Smooth muscle cell (in vitro differentiated cells): Measurements from ENCODE around the gene CDK19. TPM values are rescaled to one million over a fixed set of nuclear protein-coding genes. Genes with fewer than 3 reads are reported as not detected.

Experiments used
- DNase-seq: peaks from one replicate; lab custom pipeline; 2025; ENCODE audit not compliant: unreplicated experiment; lab: John Stamatoyannopoulos, UW
- H2AFZ ChIP-seq: fragments of 200-600 bp; sonication (generic); 2 replicates; pipeline ENCODE4 v1.6.0; 2016; ENCODE audit warnings: antibody characterized with exemption, low read depth, mild to moderate bottlenecking
- H3F3A ChIP-seq: fragments of 200-600 bp; sonication (generic); 2 replicates; pipeline ENCODE4 v1.6.0; 2017; ENCODE audit warnings: antibody characterized with exemption, low read depth
- H3K27ac ChIP-seq: fragments of 200-600 bp; sonication (generic); 2 replicates; pipeline ENCODE4 v1.5.1; 2016; ENCODE audit warnings: low read depth, mild to moderate bottlenecking
- H3K27me3 ChIP-seq: fragments of 200-600 bp; sonication (generic); 2 replicates; pipeline ENCODE4 v1.6.1; 2016; ENCODE audit warnings: low read depth, mild to moderate bottlenecking
- H3K36me3 ChIP-seq: fragments of 200-600 bp; sonication (generic); 2 replicates; pipeline ENCODE4 v1.5.1; 2016; ENCODE audit warnings: low read depth
- H3K4me1 ChIP-seq: fragments of 200-600 bp; sonication (generic); 2 replicates; pipeline ENCODE4 v1.5.1; 2016; ENCODE audit warnings: low read depth
- H3K4me2 ChIP-seq: fragments of 200-600 bp; sonication (generic); 2 replicates; pipeline ENCODE4 v1.6.0; 2016; ENCODE audit warnings: mild to moderate bottlenecking
- H3K4me3 ChIP-seq: fragments of 200-600 bp; sonication (generic); 2 replicates; pipeline ENCODE4 v1.5.1; 2016; ENCODE audit warnings: mild to moderate bottlenecking
- H3K79me2 ChIP-seq: fragments of 200-600 bp; sonication (generic); 2 replicates; pipeline ENCODE4 v1.6.0; 2016; ENCODE audit warnings: low read depth, mild to moderate bottlenecking
- H3K9ac ChIP-seq: fragments of 200-600 bp; sonication (generic); 2 replicates; pipeline ENCODE4 v1.6.0; 2016; ENCODE audit warnings: low read depth
- H3K9me3 ChIP-seq: fragments of 200-600 bp; sonication (generic); replicated peaks from 2 replicates; pipeline ENCODE4 v1.5.1; 2016; ENCODE audit warnings: low read depth
- H4K20me1 ChIP-seq: fragments of 200-600 bp; sonication (generic); 2 replicates; pipeline ENCODE4 v1.6.0; 2016; ENCODE audit warnings: low read depth
- CTCF ChIP-seq: fragments of 200-600 bp; sonication (generic); IDR thresholded peaks from 2 replicates; pipeline ENCODE4 v1.5.1; 2017; ENCODE audit warnings: borderline replicate concordance, mild to moderate bottlenecking, antibody characterized with exemption; ENCODE audit not compliant: insufficient read depth, poor library complexity, severe bottlenecking
- WGBS: methylation state at CpG from one replicate; pipeline ENCODE4 v1.1.7; 2016; ENCODE audit warnings: low lambda C conversion rate; 5-methylcytosine and 5-hydroxymethylcytosine counted together
- polyA plus RNA-seq: library from polyadenylated mRNA; unstranded; fragments of >200 nt; fragmentation: Nextera tagmentation; extraction: Ambion mirVana; gene quantifications from 2 replicates; pipeline ENCODE4 v1.2.1, GENCODE V29; 2016
- total RNA-seq: library from RNA; depleted of rRNA; stranded (reverse); fragments of >200 nt; gene quantifications from 2 replicates; pipeline ENCODE4 v1.2.3, GENCODE V29; 2014

Gene CDK19
- total and polyA plus RNA-seq, 2 experiments from 2014 or later: 3.7 to 14.0 TPM

- Histone ChIP-seq H3K36me3 (no peaks in the 10 kb centered on the region), H3K27me3 (no peaks in the 10 kb centered on the region), H3K4me2 (no peak overlapping the region), H3K4me3 (no peak overlapping the region), H3K27ac (no peak overlapping the region), H2AFZ (no peak overlapping the region), H3K9me3 (no peaks in the 10 kb centered on the region), H4K20me1 (no peaks in the 10 kb centered on the region), H3K9ac (no peak overlapping the region), H3K79me2 (no peaks in the 10 kb centered on the region), H3F3A (no peaks in the 10 kb centered on the region), H3K4me1 (no peaks in the 10 kb centered on the region)
- DNase-seq: no peak
- 95% methylated on average over 9 of the region's 9 CpGs for WGBS
- TF ChIP-seq CTCF: no peak
Observed at GRCh38 chr6:110660066-110660655, 155.1 kb downstream of the CDK19 start.

- DNase-seq: no peak
- Histone ChIP-seq H3K9me3 (no peaks in the 10 kb centered on the region), H4K20me1 (no peaks in the 10 kb centered on the region), H3K36me3 (no peaks in the 10 kb centered on the region), H3K4me3 (no peak overlapping the region), H3K9ac (no peak overlapping the region), H3K27me3 (no peaks in the 10 kb centered on the region), H3K79me2 (no peaks in the 10 kb centered on the region), H2AFZ (no peak overlapping the region), H3K27ac (no peak overlapping the region), H3K4me2 (no peak overlapping the region), H3K4me1 (no peaks in the 10 kb centered on the region), H3F3A (no peaks in the 10 kb centered on the region)
- WGBS: 52% methylated on average over 2 of the region's 2 CpGs
- no peak for TF ChIP-seq CTCF
Observed at GRCh38 chr6:110658631-110659211, 156.5 kb downstream of the CDK19 start.

- TF ChIP-seq CTCF: no peak
- H3K4me3 ChIP-seq: no peak overlapping the region
- no peaks in the 10 kb centered on the region for H3K4me1 ChIP-seq
- no peaks in the 10 kb centered on the region for H3F3A ChIP-seq
- H3K79me2 ChIP-seq: no peaks in the 10 kb centered on the region
- H3K9ac ChIP-seq: no peak overlapping the region
- 97% methylated on average over 3 of the region's 3 CpGs for WGBS
- no peak overlapping the region for H2AFZ ChIP-seq
- H3K27ac ChIP-seq: no peak overlapping the region
- H3K36me3 ChIP-seq: no peaks in the 10 kb centered on the region
- H3K9me3 ChIP-seq: no peaks in the 10 kb centered on the region
- H3K27me3 ChIP-seq: no peaks in the 10 kb centered on the region
- no peak for DNase-seq
- no peaks in the 10 kb centered on the region for H4K20me1 ChIP-seq
- H3K4me2 ChIP-seq: no peak overlapping the region
Observed at GRCh38 chr6:110656492-110656891, 158.8 kb downstream of the CDK19 start.

GRCh38 chr6:110655821-110656220 lies 159.4 kb downstream of the CDK19 start:
- H3K79me2 ChIP-seq: no peaks in the 10 kb centered on the region
- no peak for TF ChIP-seq CTCF
- no peaks in the 10 kb centered on the region for H3F3A ChIP-seq
- no peak overlapping the region for H2AFZ ChIP-seq
- no peaks in the 10 kb centered on the region for H4K20me1 ChIP-seq
- no peaks in the 10 kb centered on the region for H3K9me3 ChIP-seq
- no peaks in the 10 kb centered on the region for H3K27me3 ChIP-seq
- H3K27ac ChIP-seq: no peak overlapping the region
- H3K9ac ChIP-seq: no peak overlapping the region
- H3K4me2 ChIP-seq: no peak overlapping the region
- H3K36me3 ChIP-seq: no peaks in the 10 kb centered on the region
- no peaks in the 10 kb centered on the region for H3K4me1 ChIP-seq
- 92% methylated on average over 1 of the region's 1 CpG for WGBS
- DNase-seq: no peak
- no peak overlapping the region for H3K4me3 ChIP-seq
